ENCODE measurements around the gene KCNN1.
A peak's percentile ranks its signal among the peaks of the same experiment; 100 is the strongest.
"Not testable (repeated sequence)": the region's sequence is repeated elsewhere in the genome, so short reads cannot be mapped to it uniquely, and the experiment has no call there.

Gene KCNN1

GRCh38 chr19:18001777-18002345, 35.0 kb downstream of the KCNN1 start:
- peak; percentile 43 for DNase-seq

DNA sequence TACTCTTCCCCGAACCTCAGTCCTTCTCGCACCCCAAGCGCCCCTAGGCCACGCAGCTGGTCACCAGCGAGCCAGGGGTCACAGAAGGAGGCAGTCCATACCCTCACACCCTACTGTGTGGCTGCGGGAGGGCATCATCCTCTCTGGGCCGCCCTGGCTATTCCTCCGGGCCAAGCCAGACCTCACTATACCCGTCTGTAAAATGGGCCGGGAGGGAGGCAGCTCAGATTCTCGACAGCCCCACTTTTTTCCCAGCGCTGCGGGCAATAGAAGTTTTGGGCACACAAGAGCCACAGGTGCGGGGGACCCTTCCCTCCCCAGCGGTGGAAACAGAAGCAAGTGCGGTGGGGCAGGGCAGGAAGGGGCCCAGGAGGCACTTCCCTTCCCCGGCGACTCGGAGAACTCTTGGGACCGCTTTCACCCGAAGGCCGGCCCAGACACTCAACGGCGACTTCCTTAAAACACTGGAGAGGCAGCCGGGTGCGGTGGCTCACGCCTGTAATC, 35.5 kb downstream of the KCNN1 start:
- DNase-seq: peak; percentile 30

DNA sequence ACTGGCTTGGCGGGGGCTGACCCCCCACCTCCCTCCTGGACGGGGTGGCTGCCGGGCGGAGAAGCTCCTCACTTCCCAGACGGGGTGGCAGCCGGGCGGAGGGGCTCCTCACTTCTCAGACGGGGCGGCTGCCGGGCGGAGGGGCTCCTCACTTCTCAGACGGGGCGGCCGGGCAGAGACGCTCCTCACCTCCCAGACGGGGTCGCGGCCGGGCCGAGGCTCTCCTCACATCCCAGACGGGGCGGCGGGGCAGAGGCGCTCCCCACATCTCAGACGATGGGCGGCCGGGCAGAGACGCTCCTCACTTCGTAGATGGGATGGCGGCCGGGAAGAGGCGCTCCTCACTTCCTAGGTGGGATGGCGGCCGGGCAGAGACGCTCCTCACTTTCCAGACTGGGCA, 38.8 kb downstream of the KCNN1 start:
- DNase-seq: not testable (repeated sequence)

- peak; percentile 76 for DNase-seq
Observed at GRCh38 chr19:18007044-18007916, 40.4 kb downstream of the KCNN1 start.

- peak; percentile 89 for DNase-seq
Observed at GRCh38 chr19:18007917-18008673, 41.2 kb downstream of the KCNN1 start, which contains the start of gene ARRDC2. Gene ARRDC2 (plus strand): TSS chr19:18008170. CDS start chr19:18008311, 141 bp downstream.

GRCh38 chr19:18008814-18009213, 41.9 kb downstream of the KCNN1 start:
- DNase-seq: no peak

- no peak for DNase-seq
Observed at GRCh38 chr19:18009412-18010066, 42.6 kb downstream of the KCNN1 start.

DNA sequence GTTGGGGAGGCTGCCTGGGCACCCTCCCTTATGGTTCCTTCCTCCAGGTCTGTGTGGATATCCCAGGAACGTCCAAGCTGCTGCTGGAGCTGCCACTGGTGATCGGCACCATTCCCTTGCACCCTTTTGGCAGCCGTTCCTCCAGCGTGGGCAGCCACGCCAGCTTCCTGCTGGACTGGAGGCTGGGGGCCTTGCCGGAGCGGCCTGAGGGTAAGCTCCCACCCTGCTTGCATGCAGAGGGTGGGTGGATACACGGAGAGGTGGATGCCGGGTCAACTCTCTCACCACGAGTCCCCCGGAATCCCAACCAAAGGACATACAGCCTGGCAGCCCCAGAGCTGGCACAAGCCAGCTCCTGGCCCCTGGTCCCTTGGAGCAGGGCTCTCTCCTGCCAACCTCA, 43.2 kb downstream of the KCNN1 start:
- DNase-seq: no peak

DNA sequence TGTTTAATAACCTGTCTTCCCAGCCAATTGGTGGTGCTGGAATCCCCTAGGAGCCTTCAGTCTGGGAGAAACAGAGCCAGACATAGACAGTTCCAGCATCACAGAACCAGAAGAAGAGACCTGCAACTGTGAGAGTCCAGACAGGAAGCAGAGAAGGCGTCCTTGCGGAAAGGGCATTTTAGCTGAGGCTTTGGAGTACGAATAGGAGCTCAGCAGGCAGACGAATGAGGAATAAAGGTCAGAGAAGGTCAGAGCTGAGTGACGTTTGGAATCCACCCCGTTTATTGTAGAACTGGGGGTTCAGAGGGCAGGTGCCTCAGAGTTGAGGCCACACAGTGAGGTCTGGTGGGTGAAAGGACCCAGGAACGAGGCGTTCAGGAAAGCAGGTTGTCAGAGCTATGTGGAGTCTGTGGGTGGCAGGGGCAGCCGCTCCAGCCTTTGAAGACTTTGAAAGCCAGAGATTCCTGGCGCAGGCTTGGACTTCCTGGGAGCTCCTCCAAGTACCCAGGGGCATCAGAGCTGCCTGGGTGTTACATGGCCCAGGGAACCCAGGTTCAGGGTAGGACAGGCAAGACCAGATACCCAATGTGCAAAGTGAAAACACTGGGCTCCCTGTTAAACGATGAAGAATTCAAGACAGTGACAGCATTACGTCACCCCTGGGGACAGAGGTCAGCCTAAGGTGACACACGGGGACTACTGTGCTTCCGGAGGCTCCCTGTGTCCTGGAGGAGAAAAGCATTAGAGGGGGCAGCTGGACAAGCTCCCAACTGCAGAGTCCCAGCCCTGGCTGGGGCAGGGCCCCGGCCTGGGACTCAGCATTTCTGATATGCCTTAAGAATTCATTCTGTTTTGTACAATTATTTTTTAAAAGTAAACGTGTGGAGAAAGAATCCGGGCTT, 46.6 kb downstream of the KCNN1 start:
- DNase-seq: no peak

GRCh38 chr19:18014197-18014596, 47.3 kb downstream of the KCNN1 start:
- no peak for DNase-seq

- DNase-seq: no peak
Observed at GRCh38 chr19:18016209-18016910, 49.5 kb downstream of the KCNN1 start.

DNA sequence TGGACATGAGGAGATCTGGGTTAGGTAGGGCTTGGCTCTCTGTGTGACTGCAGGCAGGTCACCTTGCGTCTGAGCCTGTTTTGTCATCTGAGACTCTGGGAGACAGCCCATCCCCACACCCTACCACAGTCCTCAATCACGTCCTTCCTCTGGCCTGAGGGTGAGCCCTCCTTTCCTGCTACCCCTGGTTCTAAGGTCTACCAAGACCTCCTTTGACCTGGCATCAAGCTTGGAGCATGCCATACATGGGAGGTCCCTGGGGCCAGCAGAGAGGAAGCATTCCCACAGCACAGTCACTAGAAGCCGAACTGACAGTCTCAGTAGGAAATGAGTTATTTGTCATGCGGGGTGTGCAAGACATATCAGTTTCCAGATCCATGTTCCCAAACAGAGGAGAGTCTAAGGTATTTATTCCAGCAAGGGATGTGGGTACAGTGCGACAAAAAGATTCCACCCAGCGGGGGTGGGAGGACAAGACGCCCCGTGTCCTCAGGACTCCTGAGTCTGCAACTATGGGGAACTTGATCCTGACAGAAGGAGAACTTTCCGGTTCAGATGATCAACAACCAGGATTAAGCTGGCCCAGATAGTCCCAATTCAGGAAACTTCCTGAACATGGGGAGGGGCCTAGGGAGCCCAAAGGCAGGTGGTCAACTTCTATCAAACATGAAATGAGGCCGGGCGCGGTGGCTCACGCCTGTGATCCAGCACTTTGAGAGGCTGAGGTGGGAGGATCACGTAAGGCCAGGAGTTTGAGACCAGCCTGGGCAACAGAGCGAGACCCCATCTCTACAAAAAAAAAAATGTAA, 50.6 kb downstream of the KCNN1 start:
- no peak for DNase-seq

- peak; percentile 31 for DNase-seq
Observed at GRCh38 chr19:18020212-18021085, 53.5 kb downstream of the KCNN1 start.

DNA sequence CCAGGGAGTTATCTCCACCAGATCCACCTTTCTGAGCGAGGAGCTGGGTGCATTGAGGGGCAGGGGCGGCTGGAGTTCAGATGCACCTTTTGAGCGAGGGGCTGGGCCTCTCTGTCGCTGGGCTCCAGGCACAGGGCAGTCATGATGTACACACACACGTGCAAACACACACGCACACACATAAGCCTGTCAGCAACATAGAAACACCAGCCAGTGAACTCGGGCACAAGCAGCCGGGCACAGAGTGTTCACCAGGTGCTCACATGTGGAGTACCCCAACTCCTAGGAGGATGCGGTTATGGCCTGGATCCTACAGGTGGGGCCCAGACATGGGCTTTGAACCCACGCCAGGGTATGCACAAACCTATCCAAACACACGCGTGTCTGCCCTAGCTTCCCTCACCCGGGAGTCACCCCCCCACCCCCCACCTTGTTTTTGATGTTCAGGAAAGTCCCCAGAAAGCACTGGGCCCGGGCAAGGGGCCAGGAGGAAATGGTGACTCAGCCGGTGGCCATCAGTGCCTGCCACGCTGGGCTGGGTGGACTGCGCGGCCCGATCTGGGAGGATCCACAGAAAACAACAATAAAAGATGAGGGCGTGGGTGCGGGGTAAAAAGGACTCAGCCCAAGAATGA, 54.3 kb downstream of the KCNN1 start:
- peak; percentile 80 for DNase-seq

GRCh38 chr19:18023622-18024251, 56.8 kb downstream of the KCNN1 start:
- peak; percentile 48 for DNase-seq

DNA sequence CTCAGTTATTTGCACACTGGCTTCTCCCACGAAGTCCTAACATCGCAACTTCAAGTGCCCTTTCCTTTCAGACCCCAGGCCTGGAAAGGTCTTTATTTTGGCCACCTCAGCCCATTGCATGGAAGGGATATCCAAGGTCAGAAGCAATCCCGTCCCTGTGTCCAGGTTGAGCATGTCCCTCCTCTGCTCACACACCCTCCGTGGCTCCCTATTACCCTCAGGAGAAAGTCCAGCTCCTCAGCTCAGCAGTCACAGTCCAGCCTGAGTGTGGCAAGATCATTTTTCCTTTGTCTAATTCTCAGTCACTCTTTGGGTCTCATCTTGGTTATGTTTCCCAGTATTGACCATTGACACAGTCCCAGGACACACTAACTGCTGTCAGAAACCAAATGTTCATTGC, 60.2 kb downstream of the KCNN1 start:
- no peak for DNase-seq

DNA sequence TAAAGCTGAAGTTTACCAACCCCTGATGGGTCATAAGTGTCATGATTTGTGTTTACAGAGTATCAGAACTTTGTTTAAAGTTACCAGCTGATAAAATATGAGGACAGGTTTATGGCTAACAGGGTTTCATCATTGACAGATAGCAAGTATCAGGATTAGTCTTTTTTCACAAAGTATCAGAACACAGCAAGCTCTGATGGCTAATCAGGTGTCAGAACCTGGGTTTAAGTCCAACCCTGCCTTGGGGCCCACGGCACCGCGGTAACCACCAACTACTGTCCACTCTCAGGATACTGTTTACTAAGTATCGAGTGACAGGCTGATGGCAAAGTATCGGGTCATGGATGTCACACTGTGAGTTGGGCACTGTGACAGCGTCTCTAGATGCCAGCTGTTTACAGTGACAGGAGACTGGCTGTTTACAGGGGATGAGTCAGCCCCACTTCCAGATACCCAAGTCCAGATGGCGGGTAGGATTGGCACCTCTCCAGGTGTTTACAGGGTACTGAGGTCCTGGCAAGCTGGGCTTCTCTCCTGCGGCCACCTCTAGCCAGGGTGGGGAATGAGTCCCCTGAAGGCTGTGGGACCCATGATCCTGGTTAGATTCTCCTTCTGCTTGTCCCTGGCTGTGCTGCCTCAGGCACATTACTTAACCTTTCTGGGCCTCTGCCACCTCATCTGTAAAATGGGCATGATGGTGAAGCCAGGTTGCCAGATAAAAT, 62.9 kb downstream of the KCNN1 start:
- DNase-seq: peak; percentile 78

Data from hematopoietic multipotent progenitor cell treated with erythropoietin and hydrocortisone succinate and interleukin-3 and kit ligand, for 8 days (in vitro differentiated cells).